ENCODE measurements around the gene EPB41L3.

GRCh38 chr18:5461041-5461440 is 82.8 kb downstream of the EPB41L3 start:
- TF ChIP-seq CTCF (IDR thresholded peaks at IDR 0.05; ENCODE audit: low read length) (no peak), EZH2 (IDR thresholded peaks at IDR 0.05; ENCODE audit: borderline replicate concordance, low read length) (no peak)

Data from OCI-LY1 (cell line).